Measurements from ENCODE around the gene WRAP53.
A peak's percentile ranks its signal among the peaks of the same experiment; 100 is the strongest.

Gene WRAP53

DNA sequence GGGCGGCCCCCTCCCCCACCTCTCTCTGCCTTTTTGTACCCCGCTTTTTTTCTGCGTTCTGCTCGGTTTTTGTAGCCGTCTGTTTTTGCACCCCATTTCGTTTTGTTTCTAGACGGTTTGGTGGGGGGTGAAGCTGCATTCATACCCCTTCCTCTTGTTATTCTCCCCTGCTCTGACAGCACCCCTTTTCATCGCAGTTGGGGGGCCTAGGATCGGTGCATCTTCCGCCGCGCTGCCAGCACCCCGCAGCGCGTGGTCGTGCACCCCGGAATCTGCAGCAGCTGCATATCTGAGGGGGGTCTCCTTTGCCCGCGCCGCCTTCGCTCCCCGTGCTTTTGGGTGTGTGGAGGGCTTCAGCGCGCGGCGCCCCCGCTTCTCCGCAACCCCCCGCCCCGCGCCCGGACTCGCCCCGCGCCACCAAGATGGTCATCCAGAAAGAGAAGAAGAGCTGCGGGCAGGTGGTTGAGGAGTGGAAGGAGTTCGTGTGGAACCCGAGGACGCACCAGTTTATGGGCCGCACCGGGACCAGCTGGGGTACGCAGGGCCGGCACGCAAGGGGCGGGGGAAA is 37.1 kb upstream of the WRAP53 start:
- TF ChIP-seq, protein P1, sequence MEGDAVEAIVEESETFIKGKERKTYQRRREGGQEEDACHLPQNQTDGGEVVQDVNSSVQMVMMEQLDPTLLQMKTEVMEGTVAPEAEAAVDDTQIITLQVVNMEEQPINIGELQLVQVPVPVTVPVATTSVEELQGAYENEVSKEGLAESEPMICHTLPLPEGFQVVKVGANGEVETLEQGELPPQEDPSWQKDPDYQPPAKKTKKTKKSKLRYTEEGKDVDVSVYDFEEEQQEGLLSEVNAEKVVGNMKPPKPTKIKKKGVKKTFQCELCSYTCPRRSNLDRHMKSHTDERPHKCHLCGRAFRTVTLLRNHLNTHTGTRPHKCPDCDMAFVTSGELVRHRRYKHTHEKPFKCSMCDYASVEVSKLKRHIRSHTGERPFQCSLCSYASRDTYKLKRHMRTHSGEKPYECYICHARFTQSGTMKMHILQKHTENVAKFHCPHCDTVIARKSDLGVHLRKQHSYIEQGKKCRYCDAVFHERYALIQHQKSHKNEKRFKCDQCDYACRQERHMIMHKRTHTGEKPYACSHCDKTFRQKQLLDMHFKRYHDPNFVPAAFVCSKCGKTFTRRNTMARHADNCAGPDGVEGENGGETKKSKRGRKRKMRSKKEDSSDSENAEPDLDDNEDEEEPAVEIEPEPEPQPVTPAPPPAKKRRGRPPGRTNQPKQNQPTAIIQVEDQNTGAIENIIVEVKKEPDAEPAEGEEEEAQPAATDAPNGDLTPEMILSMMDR (IDR thresholded peaks at IDR 0.05; ENCODE audit: low read depth, low read length): no peak

DNA sequence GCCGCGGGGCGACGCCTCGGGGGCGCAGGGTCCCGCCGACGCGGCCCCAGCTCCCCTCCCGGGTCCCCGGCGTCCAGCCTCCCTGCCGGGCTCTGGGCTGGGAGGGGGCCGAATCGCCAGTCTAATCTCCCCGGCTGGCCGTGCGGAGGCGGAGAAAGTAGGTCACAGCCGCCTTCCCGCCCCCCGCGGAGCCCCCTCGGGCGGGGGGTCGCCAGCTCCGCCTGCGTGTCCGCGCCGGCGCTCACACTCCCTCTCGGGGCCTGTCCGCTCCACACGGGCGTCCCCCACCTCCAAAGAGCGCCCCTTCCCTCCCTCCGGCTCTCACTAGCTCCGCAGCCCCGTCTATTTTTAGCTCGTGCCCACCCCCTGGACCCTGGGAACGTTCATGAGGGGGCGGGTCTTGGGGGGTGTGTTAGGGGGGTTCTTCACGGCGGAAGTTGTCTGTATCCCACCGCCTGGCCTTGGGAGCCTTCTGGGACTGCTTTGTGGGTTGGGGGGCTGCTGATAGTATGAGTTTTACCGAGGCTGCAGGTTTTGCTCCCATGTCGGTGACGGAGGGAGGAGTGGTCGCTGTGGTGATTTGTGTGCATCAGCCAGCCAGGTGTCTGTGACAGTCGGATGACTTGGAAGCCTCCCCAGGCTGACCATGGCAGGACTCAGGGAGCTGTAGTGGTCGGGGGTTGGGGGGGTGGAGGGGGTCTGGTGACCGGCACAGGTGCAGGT is 36.5 kb upstream of the WRAP53 start:
- no peak overlapping the region for H3K4me3 ChIP-seq (ENCODE audit: low read depth, low read length)
- TF ChIP-seq, protein P1 (IDR thresholded peaks at IDR 0.05; ENCODE audit: low read depth, low read length): no peak

More for the DNA sequence above, 37.1 kb upstream of the WRAP53 start:
- 0 out of 2 replicates have a peak overlapping the region, but pooled peaks have one; percentile 20 for H3K4me3 ChIP-seq (ENCODE audit: low read depth, low read length)

DNA sequence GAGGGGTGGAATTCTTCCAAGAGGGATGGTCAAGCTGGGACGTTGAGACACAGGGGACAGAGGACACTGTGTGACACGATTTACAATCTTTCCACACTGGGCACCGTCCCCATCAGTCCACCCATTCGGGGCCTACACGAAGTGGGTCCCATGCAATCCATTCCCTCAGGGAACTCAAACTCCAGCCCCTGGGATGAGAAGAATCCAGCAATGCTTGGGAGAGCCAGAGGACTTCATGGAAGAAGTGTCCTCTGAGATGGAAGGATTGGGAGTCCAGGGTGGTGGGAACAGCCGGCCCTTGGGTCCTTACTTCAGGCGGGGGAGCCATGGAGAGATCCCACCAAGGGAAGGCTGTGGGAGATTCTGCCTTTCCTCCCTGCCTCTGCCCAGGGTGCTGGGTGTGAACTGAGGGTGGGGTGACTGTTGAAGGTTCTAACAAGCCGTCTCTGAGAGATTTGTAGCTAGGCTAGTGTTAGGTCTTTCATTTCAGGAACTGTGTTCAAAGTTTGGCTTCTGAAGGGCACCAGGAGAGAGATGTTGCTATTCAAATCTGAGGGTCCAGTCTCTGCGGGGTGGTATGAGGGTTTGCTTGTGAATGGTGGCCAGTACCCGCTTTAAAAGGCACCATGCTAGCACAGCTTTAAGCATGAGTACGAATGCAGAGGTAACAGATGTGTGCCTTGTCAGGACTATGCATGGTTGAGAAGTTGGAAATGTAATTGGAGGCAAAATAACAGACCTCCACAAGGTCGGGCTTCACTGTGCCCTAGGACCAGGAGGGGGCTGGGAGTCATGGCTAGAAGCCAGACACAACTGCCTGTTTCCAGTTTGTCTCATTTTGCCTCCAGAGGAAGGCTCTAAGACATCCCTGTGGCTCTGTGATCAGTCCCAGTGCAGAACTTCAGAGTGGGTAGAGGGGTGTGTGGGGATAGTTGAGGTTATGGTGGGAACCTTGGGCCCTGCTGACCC is 35.6 kb upstream of the WRAP53 start:
- TF ChIP-seq, protein P1 (IDR thresholded peaks at IDR 0.05; ENCODE audit: low read depth, low read length): no peak
- H3K4me3 ChIP-seq (ENCODE audit: low read depth, low read length): no peak overlapping the region

DNA sequence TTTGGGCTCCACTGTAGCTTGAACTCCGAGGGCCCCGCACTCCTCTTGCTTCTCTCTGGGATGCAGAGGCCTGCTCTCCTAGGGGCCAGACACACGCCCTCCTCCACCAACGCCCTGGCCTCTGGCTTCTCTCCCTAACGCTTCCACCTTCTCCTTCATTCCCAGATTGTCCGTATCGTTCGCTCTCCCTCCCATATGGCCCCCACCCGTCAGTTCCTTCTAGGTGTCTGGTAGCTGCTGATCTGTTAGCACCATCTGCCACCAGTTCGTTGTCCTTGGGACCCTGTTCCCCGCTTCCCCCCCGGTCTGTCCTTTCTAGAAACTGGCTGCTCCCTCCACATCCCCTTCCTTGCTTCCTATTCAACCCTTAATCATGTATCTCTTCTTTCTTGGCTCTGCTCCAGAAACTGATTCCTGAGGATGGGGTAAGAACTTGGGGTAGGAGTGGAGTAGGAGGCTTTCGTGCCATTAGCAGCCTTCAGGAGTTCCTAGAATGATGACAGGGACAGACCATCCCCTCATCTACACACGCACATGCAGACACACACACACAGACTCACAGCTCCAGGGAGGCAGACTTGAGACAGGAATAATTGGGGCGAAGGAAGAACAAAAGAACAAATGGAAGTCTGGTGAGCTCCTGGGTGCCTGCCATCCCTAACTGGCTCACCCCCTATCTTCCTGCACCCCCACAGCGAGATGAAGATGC is 33.3 kb upstream of the WRAP53 start:
- H3K4me3 ChIP-seq (ENCODE audit: low read depth, low read length): no peak overlapping the region
- TF ChIP-seq, protein P1 (IDR thresholded peaks at IDR 0.05; ENCODE audit: low read depth, low read length): no peak

DNA sequence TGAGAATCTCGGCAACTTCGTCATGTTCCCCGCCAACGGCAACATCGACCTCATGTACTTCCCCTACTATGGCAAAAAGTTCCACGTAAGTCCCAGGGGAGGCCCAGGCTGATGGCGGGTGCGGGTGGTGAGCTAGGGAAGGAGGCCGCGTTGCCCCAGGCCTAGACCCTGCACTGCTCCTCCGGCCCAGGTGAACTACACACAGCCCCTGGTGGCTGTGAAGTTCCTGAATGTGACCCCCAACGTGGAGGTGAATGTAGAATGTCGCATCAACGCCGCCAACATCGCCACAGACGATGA is 32.8 kb upstream of the WRAP53 start:
- TF ChIP-seq, protein P1 (IDR thresholded peaks at IDR 0.05; ENCODE audit: low read depth, low read length): no peak
- H3K4me3 ChIP-seq (ENCODE audit: low read depth, low read length): no peak overlapping the region

DNA sequence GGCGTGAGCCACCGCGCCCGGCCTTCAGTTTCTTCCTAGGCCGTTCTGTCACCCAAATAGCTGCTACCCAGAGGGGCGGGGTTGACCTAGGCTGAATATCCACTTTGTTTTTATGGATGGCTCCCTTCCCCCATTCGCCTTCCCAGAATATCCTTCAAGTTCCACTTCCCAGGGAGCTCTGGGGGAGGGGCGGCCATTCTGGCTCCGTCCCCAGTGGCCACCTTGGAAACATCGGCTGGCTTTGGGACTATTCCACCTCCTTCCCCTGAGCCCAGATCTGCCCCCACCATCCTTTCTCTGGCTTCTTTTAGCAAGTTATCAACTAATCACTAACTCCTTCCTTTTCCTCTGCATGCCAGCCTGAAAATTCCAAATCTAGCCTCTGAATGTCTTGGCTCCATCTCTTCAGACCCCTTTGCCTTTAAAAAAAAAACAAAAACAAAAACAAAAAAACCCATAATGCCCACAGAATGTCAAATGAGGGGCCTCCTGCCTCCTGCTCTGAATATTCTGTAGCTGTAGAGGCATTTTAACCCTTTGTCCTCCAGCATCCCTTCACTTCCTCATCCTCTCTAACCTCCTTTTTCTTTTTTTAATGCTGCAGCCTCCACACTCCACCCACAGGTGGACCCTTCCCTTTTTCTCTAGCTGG is 31.2 kb upstream of the WRAP53 start:
- H3K4me3 ChIP-seq (ENCODE audit: low read depth, low read length): no peak overlapping the region
- TF ChIP-seq, protein P1 (IDR thresholded peaks at IDR 0.05; ENCODE audit: low read depth, low read length): no peak
